HFF-Myc (cell line): ENCODE measurements around the gene ARHGEF19.
"Not testable (repeated sequence)": the region's sequence is repeated elsewhere in the genome, so short reads cannot be mapped to it uniquely, and the experiment has no call there.

Experiments
- DNase-seq: peaks from one replicate; pipeline ENCODE4 v3.0.0-alpha.2; 2011; ENCODE audit warnings: low read depth; ENCODE audit errors: extremely low read depth
- H3K4me3 ChIP-seq: replicated peaks from 2 replicates; pipeline ENCODE4 v1.5.1; 2011; ENCODE audit warnings: low read depth, mild to moderate bottlenecking, control low read depth, low read length
- CTCF ChIP-seq: IDR thresholded peaks from 2 replicates; pipeline ENCODE4 v1.5.1; 2012; ENCODE audit warnings: mild to moderate bottlenecking, low read depth, low read length, control low read depth; ENCODE audit errors: missing control alignments

Gene ARHGEF19

GRCh38 chr1:16230744-16231143 lies 18.3 kb upstream of the ARHGEF19 start:
- no peak for TF ChIP-seq CTCF
- DNase-seq: no peak
- no peak overlapping the region for H3K4me3 ChIP-seq

GRCh38 chr1:16229976-16230740 lies 17.7 kb upstream of the ARHGEF19 start:
- H3K4me3 ChIP-seq: no peak overlapping the region
- no peak for TF ChIP-seq CTCF
- no peak for DNase-seq

GRCh38 chr1:16226490-16227179 lies 14.2 kb upstream of the ARHGEF19 start:
- TF ChIP-seq CTCF: no peak
- DNase-seq: no peak
- H3K4me3 ChIP-seq: no peak overlapping the region

GRCh38 chr1:16226129-16226489 lies 13.7 kb upstream of the ARHGEF19 start:
- DNase-seq: no peak
- TF ChIP-seq CTCF: no peak
- H3K4me3 ChIP-seq: no peak overlapping the region

GRCh38 chr1:16224472-16224871 lies 12.0 kb upstream of the ARHGEF19 start:
- DNase-seq: no peak
- no peak for TF ChIP-seq CTCF
- no peak overlapping the region for H3K4me3 ChIP-seq

- not testable (repeated sequence) for DNase-seq
These were observed 10.3 kb upstream of the ARHGEF19 start for GRCh38 chr1:16222716-16223115.

GRCh38 chr1:16221499-16221898 lies 9.0 kb upstream of the ARHGEF19 start:
- no peak overlapping the region for H3K4me3 ChIP-seq
- TF ChIP-seq CTCF: no peak
- DNase-seq: no peak

More at GRCh38 chr1:16222716-16223115, 10.3 kb upstream of the ARHGEF19 start:
- not testable (repeated sequence) for H3K4me3 ChIP-seq
